HL-60 (cell line): Measurements from ENCODE around the gene STPG2.

ENCODE experiments used
- DNase-seq, 2 experiments: peaks; one replicate each; pipeline ENCODE4 v3.0.0-alpha.2; 2010 to 2020; ENCODE audit warnings: low read depth in 1 of 2, low spot score in 1 of 2
- H3K27ac ChIP-seq: fragments of 250-450 bp; sonication (Bioruptor Pico); replicated peaks from 2 replicates; pipeline ENCODE4 v1.5.1; 2020; ENCODE audit warnings: mild to moderate bottlenecking, moderate library complexity
- H3K27me3 ChIP-seq: fragments of 250-450 bp; sonication (Bioruptor Pico); 2 replicates; pipeline ENCODE4 v1.5.1; 2021; ENCODE audit warnings: mild to moderate bottlenecking, moderate library complexity; ENCODE audit not compliant: insufficient read depth, poor library complexity, severe bottlenecking
- H3K4me3 ChIP-seq: replicated peaks from 2 replicates; pipeline ENCODE4 v1.5.1; 2011; ENCODE audit warnings: mild to moderate bottlenecking, control low read depth, low read length; ENCODE audit not compliant: insufficient read depth
- CTCF ChIP-seq: IDR thresholded peaks from one replicate; pipeline ENCODE4 v1.5.1; 2011; ENCODE audit warnings: low read length, control low read depth, inconsistent platforms; ENCODE audit not compliant: insufficient read depth
- GABPA ChIP-seq: IDR thresholded peaks from 2 replicates; pipeline ENCODE4 v1.6.1; 2012; ENCODE audit warnings: low read depth
- POLR2AphosphoS5 ChIP-seq: IDR thresholded peaks from 2 replicates; pipeline ENCODE4 v1.6.1; 2012; ENCODE audit warnings: low read depth
- SPI1 ChIP-seq: IDR thresholded peaks from 2 replicates; pipeline ENCODE4 v1.6.1; 2012; ENCODE audit warnings: low read depth, mild to moderate bottlenecking, borderline replicate concordance
- TF ChIP-seq, protein P1 (sequence below): IDR thresholded peaks from 2 replicates; pipeline ENCODE4 v1.6.1; 2012; ENCODE audit warnings: low read depth; ENCODE audit not compliant: insufficient replicate concordance

The STPG2 gene

DNA sequence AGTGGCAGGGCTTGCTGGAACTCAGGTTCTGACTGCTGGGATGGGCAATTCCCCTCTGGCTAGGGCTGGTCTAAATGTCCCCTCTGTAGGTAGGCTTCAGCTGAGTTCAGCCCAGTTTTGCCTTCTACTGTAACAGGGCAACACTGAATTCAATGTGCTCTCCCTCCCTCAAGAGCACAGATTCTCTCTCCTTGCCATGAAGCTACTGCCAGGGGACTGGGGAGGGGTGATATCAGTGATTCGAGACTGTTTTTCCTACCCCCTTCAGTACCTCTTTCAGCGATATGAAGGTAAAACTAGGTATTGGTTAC, 23.4 kb upstream of the STPG2 start:
- TF ChIP-seq, protein P1, sequence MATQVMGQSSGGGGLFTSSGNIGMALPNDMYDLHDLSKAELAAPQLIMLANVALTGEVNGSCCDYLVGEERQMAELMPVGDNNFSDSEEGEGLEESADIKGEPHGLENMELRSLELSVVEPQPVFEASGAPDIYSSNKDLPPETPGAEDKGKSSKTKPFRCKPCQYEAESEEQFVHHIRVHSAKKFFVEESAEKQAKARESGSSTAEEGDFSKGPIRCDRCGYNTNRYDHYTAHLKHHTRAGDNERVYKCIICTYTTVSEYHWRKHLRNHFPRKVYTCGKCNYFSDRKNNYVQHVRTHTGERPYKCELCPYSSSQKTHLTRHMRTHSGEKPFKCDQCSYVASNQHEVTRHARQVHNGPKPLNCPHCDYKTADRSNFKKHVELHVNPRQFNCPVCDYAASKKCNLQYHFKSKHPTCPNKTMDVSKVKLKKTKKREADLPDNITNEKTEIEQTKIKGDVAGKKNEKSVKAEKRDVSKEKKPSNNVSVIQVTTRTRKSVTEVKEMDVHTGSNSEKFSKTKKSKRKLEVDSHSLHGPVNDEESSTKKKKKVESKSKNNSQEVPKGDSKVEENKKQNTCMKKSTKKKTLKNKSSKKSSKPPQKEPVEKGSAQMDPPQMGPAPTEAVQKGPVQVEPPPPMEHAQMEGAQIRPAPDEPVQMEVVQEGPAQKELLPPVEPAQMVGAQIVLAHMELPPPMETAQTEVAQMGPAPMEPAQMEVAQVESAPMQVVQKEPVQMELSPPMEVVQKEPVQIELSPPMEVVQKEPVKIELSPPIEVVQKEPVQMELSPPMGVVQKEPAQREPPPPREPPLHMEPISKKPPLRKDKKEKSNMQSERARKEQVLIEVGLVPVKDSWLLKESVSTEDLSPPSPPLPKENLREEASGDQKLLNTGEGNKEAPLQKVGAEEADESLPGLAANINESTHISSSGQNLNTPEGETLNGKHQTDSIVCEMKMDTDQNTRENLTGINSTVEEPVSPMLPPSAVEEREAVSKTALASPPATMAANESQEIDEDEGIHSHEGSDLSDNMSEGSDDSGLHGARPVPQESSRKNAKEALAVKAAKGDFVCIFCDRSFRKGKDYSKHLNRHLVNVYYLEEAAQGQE: no peak
- TF ChIP-seq POLR2AphosphoS5 (no peak), GABPA (no peak), CTCF (no peak), SPI1 (no peak)
- H3K27me3 ChIP-seq: no peaks in the 10 kb centered on the region
- no peak overlapping the region for H3K4me3 ChIP-seq
- DNase-seq: no peak
- no peak overlapping the region for H3K27ac ChIP-seq

DNA sequence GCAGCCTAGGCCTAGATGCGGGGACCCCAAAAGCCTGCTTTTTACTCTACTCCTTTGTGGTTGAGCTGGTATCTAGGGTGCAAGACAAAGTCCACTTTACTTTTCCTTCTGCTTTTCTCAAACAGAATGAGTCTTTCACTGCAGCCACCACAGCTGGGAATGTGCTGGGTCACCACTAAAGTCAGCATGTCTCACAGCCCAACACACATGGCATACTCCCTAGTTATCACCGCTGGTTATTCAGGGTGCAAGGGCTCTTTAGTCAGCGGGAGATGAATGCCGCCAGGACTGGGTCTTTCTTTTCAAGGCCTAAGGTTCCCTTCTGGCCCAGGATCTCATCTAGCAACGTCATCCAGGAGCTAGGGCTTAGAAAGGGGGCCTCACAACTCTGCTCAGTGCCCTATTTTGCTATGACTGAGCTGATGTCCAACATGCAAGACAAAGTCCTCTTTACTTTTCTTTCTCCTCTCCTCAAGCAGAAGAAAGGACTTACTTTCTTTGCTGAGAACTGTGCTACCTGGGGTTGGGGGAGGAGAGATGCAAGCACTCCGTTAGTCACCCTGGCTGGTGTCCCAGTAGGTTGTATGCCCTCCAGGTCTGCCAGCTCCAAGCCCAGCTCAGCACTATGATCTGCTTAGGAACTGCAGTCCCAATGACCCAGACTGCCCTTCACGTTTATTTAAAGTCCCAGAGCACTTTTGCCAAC, 22.9 kb upstream of the STPG2 start:
- H3K4me3 ChIP-seq: no peak overlapping the region
- DNase-seq: no peak
- TF ChIP-seq, protein P1: no peak
- no peak for TF ChIP-seq CTCF
- no peak for TF ChIP-seq GABPA
- no peak for TF ChIP-seq SPI1
- no peaks in the 10 kb centered on the region for H3K27me3 ChIP-seq
- H3K27ac ChIP-seq: no peak overlapping the region

DNA sequence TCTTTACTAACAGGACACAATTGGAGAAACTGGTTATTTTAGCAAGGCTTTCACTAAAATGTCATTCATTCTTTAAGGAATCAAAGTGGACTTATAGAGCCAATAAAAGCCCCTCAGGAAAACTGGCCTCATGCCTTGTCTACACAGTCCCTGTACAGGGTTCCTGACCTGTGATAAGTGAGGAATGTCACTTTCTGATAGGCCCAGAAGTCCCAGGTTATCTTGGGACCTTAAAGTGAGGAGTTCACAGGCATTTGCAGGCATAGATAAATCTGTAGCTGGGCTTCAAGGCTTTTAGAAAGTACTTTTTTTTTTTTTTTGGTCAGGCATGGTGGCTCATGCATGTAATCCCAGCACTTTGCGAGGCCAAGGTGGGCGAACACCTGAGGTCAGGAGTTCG, 19.4 kb upstream of the STPG2 start:
- no peak for DNase-seq
- H3K27me3 ChIP-seq: no peaks in the 10 kb centered on the region
- TF ChIP-seq CTCF: no peak
- no peak for TF ChIP-seq POLR2AphosphoS5
- H3K4me3 ChIP-seq: no peak overlapping the region
- no peak overlapping the region for H3K27ac ChIP-seq
